Heart right ventricle (tissue), 16 donors: Measurements from ENCODE around the gene PEMT. TPM values are rescaled to one million over a fixed set of nuclear protein-coding genes. Genes with fewer than 3 reads are reported as not detected.

Experiments
- ATAC-seq, 8 donors: fragments of 200-7000 bp; cut with Tn5 transposase; one replicate each; pipeline ENCODE4 v1.9.1; 2020; ENCODE audit warnings: mild to moderate bottlenecking in 8 of 8, moderate library complexity in 8 of 8, moderate number of reproducible peaks in 1 of 8
- DNase-seq, 2 donors: peaks; one replicate each; pipeline ENCODE4 v3.0.0-alpha.2; 2020
- H3K27ac ChIP-seq, 10 donors: fragments of 200-600 bp; sonication (generic) in 2 of 10; one replicate each; pipeline versions ENCODE4 v1.5.0 to v1.8.0; 2020 to 2022; ENCODE audit warnings: mild to moderate bottlenecking in 3 of 10
- H3K27me3 ChIP-seq, 7 donors: fragments of 200-600 bp; one replicate each; pipeline ENCODE4 v1.8.0; 2021 to 2022; ENCODE audit warnings: mild to moderate bottlenecking in 2 of 7
- H3K36me3 ChIP-seq, 9 donors: fragments of 200-600 bp; sonication (generic) in 1 of 9; one replicate each; pipeline versions ENCODE4 v1.5.0 to v1.8.0; 2020 to 2022; ENCODE audit warnings: mild to moderate bottlenecking in 2 of 9
- H3K4me1 ChIP-seq, 9 donors: fragments of 200-600 bp; sonication (generic) in 1 of 9; one replicate each; pipeline versions ENCODE4 v1.5.0 to v1.8.0; 2020 to 2022; ENCODE audit warnings: mild to moderate bottlenecking in 4 of 9
- H3K4me3 ChIP-seq, 10 donors: fragments of 200-600 bp; sonication (generic) in 2 of 10; one replicate each; pipeline versions ENCODE4 v1.5.0 to v1.8.0; 2020 to 2022; ENCODE audit warnings: mild to moderate bottlenecking in 7 of 10, moderate library complexity in 2 of 10
- H3K9me3 ChIP-seq, 11 donors: fragments of 200-600 bp in 10 of 11; sonication (generic) in 2 of 11; one replicate each; pipeline versions ENCODE4 v1.5.0 to v1.8.0; 2013 to 2022; ENCODE audit warnings: mild to moderate bottlenecking in 2 of 11, control low read depth in 1 of 11, moderate library complexity in 1 of 11
- WGBS, 2 donors: extraction: QIAGEN DNeasy Blood & Tissue Kit; methylation state at CpG; one replicate each; pipeline ENCODE4 v1.1.7; 2013; ENCODE audit warnings: inconsistent platforms in 1 of 2; 5-methylcytosine and 5-hydroxymethylcytosine counted together
- intact Hi-C, 10 donors: fragments of 100-400 bp; cut with DNase I; formaldehyde crosslinking; loops; one replicate each; pipeline versions ENCODE4 v1.11.1 to v1.14.2; 2022
- polyA plus RNA-seq, 2 donors: library from polyadenylated mRNA; stranded (reverse); fragments of 200-250 nt; gene quantifications; one replicate each; pipeline ENCODE4 v1.2.3, GENCODE V29; 2013
- total RNA-seq, 10 donors: library from RNA; stranded (reverse); fragmentation: NEBNext Ultra II Directional in 3 of 10; extraction: Animal tissue kit (Norgen Biotek cat#: 25700) in 3 of 10; gene quantifications; one replicate each; pipeline versions ENCODE4 v1.2.1 to v1.2.4, GENCODE V29; 2021 to 2023
- TF ChIP-seq, protein P1 (sequence below), 9 donors: fragments of 200-600 bp; sonication (generic) in 2 of 9; IDR thresholded peaks; one replicate each; pipeline versions ENCODE4 v1.5.0 to v1.8.0; 2021 to 2022; ENCODE audit warnings: antibody characterized with exemption in 9 of 9, mild to moderate bottlenecking in 5 of 9, moderate library complexity in 1 of 9
- donor health status: Arrhythmogenic right ventricular cardiomyopathy.
- donor health status: ischemic (EF 13 %, LVEDD 7.1; RV severe dilation, severe dysfunction).
- donor health status: healthy with polysubstance abuse.
- donor health status: DM: no; HTN: yes; CAD: no.
- donor health status: DM: no; HTN: no; CAD: no.
- donor health status: ischemic (EF 25% LVEDD 6.9; RV normal size, moderate dysfunction).
- donor health status: ischemic (EF 25% LVEDD 5.7; RV mildly dilated, moderate dysfunction).
- donor health status: healthy.
- donor health status: DM: yes; HTN: yes; CAD: no.
- donor health status: Ischemic cardiomyopathy.
- donor health status: ischemic (EF 35%, LVEDD 5.7; RV mildly dilated, moderate dysfunction).
- donor health status: nonischemic (EF 11% LVEDD 7.7; RV severe dilation, severe dysfunction).
- donor health status: DM: yes; HTN: yes; CAD: no.
- donor health status: PGD.
- donor health status: ischemic (EF 29% LVEDD 5.4; RV normal size, mild dysfunction).
- donor health status: nonischemic (EF 23%, LVEDD 6.1; RV moderate dilation, normal function).

The PEMT gene
- total and polyA plus RNA-seq, 12 donors: 13.5 to 55.2 (median 22.0) TPM

DNA sequence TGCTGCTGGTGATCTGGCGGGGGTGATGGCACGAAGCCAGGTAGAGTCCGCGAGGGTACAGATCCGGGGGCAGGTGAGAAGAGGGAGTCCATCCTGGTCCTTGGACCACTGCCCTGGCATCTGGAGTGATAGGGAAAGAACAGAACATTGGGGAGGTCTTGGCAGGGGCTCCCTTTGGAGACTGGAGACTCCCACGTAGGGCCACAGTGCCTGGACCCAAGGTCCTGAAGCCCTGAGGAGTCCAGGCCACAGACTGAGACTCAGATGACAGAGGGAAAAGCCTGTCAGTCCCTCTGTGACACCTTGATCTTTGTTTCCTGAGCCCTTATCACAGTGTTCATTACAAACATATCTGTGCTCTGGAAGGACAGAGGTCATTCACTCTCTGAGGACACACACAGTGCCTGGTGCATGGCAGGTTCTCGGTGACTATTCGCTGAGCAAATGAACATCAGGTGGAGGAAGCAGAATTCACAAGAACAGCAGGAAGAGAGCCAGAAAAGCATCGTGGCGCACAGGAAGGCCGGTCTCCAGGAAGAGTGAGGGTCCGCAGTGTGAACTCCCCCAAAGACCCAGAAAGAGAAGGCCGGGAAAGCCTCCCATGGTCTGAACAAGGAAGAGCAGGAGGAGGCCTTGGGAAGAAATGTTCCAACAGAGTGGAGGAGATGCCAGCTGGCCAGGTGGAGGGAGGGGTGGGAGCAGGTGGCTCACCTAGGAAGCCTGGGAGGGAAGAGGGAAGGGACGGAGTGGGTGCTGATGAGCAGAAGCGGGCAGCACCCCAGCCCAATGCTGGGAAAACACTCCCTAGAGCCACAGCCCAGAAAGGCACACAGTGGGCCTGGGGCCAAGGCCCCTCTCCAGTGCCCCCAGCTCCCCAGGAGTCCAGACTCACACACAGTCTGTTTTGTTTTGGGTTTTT lies 20.5 kb downstream of the PEMT start:
- intact Hi-C loops: loop anchor here in 7 of 10 donors (1.0 to 5.0 kb wide), 7 partner anchors 71 to 216 kb away; partner anchors contain the start of gene RASD1 (in 2 of the 7)
- DNase-seq (peak in 1 of 2 donors; percentile 50), ATAC-seq (peak in 4 of 8 donors; percentile 5 to 10 (median 8))
- no peaks in the 10 kb centered on the region for H3K27me3 ChIP-seq
- peaks cover 0 to 11% (median 0%) of the 10 kb centered on the region in 9 donors for H3K36me3 ChIP-seq
- WGBS, 2 donors: 57 to 59% methylated on average over 15 of the region's 15 CpGs
- no peaks in the 10 kb centered on the region for H3K9me3 ChIP-seq
- TF ChIP-seq, protein P1, sequence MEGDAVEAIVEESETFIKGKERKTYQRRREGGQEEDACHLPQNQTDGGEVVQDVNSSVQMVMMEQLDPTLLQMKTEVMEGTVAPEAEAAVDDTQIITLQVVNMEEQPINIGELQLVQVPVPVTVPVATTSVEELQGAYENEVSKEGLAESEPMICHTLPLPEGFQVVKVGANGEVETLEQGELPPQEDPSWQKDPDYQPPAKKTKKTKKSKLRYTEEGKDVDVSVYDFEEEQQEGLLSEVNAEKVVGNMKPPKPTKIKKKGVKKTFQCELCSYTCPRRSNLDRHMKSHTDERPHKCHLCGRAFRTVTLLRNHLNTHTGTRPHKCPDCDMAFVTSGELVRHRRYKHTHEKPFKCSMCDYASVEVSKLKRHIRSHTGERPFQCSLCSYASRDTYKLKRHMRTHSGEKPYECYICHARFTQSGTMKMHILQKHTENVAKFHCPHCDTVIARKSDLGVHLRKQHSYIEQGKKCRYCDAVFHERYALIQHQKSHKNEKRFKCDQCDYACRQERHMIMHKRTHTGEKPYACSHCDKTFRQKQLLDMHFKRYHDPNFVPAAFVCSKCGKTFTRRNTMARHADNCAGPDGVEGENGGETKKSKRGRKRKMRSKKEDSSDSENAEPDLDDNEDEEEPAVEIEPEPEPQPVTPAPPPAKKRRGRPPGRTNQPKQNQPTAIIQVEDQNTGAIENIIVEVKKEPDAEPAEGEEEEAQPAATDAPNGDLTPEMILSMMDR (IDR thresholded peaks at IDR 0.05): no peak
- peak overlapping the region; percentile 40 to 96 (median 68) for H3K27ac ChIP-seq
- H3K4me3 ChIP-seq: no peak overlapping the region
- H3K4me1 ChIP-seq: peaks cover 25 to 63% (median 44%) of the 10 kb centered on the region in 9 donors

DNA sequence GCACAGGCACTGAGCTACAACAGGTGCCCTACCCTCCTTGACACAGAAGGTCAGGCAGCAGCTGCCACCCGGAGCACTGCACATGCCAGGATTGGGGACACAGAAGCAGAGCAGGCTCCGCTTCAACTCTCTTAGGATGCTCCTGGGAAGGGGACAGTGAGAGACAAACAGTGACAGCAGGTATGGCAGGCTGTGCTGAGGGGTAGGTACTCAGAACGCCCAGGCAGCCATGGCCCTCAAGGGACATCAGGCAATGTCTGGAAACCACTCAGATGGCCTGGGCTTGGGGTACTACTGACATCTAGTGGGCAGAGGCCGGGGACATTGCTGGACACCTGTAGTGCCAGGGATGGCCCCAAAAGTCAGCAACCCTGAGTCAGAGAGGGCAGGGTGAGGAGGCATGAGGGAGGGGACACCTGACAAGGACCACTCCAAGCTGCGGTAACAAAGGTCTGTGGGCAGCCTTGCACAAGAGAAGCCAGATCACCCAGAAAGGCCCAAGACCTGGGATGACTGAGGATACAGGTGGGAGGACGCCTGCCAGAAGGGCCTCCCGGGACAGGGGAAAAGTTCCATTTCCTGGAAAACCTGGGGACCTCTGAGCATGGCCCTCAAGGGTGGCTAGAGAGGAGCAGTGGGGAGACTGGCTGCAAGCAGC lies 21.2 kb downstream of the PEMT start:
- no peak overlapping the region for H3K4me3 ChIP-seq

DNA sequence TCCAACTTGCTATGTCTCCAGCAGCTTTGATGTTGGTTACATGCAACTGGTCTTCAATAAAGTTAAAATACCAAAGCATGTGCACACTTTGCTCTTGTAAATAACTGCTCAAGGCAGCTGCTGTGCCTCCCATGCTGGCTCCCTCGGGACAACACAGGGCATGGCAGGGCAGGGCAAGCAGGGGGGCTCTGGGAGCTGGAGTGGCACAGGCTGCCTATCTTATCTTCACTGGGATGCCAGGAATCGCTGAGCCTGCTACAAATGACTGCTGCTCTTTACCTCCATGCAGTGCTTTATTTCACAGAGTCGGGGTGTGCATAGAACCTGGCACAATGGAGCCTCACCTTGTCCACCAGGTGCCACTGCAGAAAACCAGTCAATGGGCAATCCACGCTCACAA lies 21.8 kb downstream of the PEMT start:
- WGBS, 2 donors: 51 to 58% methylated on average over 4 of the region's 4 CpGs
- TF ChIP-seq, protein P1 (IDR thresholded peaks at IDR 0.05): no peak
- H3K36me3 ChIP-seq: peaks cover 0 to 3% (median 0%) of the 10 kb centered on the region in 9 donors
- H3K4me1 ChIP-seq: peaks cover 34 to 68% (median 52%) of the 10 kb centered on the region in 9 donors
- intact Hi-C loops: loop anchor here in 9 of 10 donors (1.0 to 5.0 kb wide), 12 partner anchors 42 to 215 kb away; partner anchors contain the start of gene RASD1 (in 5 of the 9)
- peak in 7 of 8 donors; percentile 16 to 62 (median 47) for ATAC-seq
- peak; percentile 48 to 63 for DNase-seq
- H3K9me3 ChIP-seq: no peaks in the 10 kb centered on the region
- no peaks in the 10 kb centered on the region for H3K27me3 ChIP-seq
- peak overlapping the region; percentile 20 to 96 (median 68) for H3K27ac ChIP-seq
- no peak overlapping the region for H3K4me3 ChIP-seq

More for the DNA sequence above, 21.2 kb downstream of the PEMT start:
- Histone ChIP-seq H3K27ac (peak overlapping the region; percentile 40 to 96 (median 68)), H3K27me3 (no peaks in the 10 kb centered on the region), H3K36me3 (peaks cover 0 to 6% (median 0%) of the 10 kb centered on the region in 9 donors), H3K4me1 (peaks cover 33 to 63% (median 52%) of the 10 kb centered on the region in 9 donors), H3K9me3 (no peaks in the 10 kb centered on the region)
- intact Hi-C loops: loop anchor here in 7 of 10 donors (1.0 to 5.0 kb wide), 7 partner anchors 72 to 215 kb away; partner anchors contain the start of gene RASD1 (in 2 of the 7)
- ATAC-seq: peak; percentile 18 to 52 (median 40)
- TF ChIP-seq, protein P1 (IDR thresholded peaks at IDR 0.05): peak in 8 of 9 donors; percentile 39 to 67 (median 57)
- WGBS, 2 donors: 53 to 62% methylated on average over 7 of the region's 7 CpGs
- DNase-seq: peak; percentile 49 to 57

DNA sequence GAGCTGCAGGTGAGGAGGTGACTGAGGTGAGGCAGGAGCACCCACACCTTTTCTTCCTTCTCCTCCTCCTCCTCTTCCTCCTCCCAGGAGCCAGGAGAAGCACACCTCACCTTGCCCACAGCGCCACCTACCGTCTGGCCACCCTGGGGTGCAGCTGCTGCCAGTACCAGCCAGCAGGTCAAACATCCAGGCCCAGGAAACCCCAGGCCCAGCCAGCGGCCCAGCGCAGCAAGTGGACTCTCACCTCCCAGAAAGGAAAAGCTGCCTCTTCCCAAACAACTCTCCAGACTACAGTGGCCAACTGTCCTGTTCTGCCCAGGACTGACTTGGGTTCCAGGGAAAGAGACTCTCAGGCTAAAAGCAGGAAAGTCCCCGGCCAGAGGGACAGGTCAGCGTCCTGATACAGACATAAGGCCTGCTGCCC lies 22.7 kb downstream of the PEMT start:
- Histone ChIP-seq H3K27me3 (no peaks in the 10 kb centered on the region), H3K4me3 (no peak overlapping the region), H3K9me3 (no peaks in the 10 kb centered on the region), H3K27ac (peak overlapping the region in 9 of 10 donors; percentile 20 to 96 (median 66)), H3K36me3 (no peaks in the 10 kb centered on the region), H3K4me1 (peaks cover 34 to 69% (median 52%) of the 10 kb centered on the region in 9 donors)
- intact Hi-C loops: loop anchor here in 7 of 10 donors (1.0 to 5.0 kb wide), 8 partner anchors 41 to 214 kb away; partner anchors contain the start of gene RASD1 (in 5 of the 7)
- ATAC-seq (peak in 7 of 8 donors; percentile 15 to 75 (median 44)), DNase-seq (peak; percentile 68 to 85)
- TF ChIP-seq, protein P1 (IDR thresholded peaks at IDR 0.05): peak; percentile 46 to 79 (median 71)
- WGBS, 2 donors: 48 to 58% methylated on average over 6 of the region's 6 CpGs
